ENCODE data around the gene PRSS27. TPM values are rescaled to one million over a fixed set of nuclear protein-coding genes. Genes with fewer than 3 reads are reported as not detected.

Gene PRSS27
- total RNA-seq, 4 donors from 2014 or later: 0.49 to 0.55 TPM; not detected in 2

DNA sequence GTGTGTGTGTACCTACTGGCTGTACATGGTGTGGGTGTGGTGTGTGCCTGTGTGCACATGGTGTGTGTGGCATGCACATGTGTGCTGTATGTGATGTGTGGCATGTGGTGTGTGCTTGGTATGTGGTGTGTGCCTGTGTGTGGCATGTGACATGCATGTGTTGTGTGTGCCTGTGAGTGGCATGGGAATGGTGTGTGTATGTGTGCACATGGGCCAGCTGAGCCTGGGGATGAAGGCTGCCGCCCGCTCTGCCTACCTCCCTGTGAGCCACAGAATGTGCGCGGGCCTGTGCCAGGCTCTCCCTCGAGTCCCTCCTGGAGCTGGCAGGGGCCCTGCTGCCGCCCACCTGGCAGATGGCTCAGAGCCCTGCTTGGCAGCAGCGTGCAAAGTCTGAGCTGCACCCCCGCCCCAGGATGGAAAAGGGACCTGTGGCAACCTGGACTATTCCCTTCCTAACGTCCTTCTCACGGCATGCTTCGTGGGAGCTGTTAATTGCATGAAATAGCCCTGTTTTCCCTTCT lies 9.3 kb downstream of the PRSS27 start:
- no peaks in the 10 kb centered on the region for H3K9me3 ChIP-seq
- H3K27me3 ChIP-seq: peaks cover 0 to 7% (median 2%) of the 10 kb centered on the region in 3 donors
- H3K27ac ChIP-seq: no peak overlapping the region
- DNase-seq: no peak
- TF ChIP-seq POLR2A (IDR thresholded peaks at IDR 0.05): no peak
- TF ChIP-seq, protein P1, sequence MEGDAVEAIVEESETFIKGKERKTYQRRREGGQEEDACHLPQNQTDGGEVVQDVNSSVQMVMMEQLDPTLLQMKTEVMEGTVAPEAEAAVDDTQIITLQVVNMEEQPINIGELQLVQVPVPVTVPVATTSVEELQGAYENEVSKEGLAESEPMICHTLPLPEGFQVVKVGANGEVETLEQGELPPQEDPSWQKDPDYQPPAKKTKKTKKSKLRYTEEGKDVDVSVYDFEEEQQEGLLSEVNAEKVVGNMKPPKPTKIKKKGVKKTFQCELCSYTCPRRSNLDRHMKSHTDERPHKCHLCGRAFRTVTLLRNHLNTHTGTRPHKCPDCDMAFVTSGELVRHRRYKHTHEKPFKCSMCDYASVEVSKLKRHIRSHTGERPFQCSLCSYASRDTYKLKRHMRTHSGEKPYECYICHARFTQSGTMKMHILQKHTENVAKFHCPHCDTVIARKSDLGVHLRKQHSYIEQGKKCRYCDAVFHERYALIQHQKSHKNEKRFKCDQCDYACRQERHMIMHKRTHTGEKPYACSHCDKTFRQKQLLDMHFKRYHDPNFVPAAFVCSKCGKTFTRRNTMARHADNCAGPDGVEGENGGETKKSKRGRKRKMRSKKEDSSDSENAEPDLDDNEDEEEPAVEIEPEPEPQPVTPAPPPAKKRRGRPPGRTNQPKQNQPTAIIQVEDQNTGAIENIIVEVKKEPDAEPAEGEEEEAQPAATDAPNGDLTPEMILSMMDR (IDR thresholded peaks at IDR 0.05 in 4 of 5, conservative IDR thresholded peaks at IDR 0.05 in 1 of 5): no peak
- H3K36me3 ChIP-seq: peaks cover 0 to 31% of the 10 kb centered on the region in 2 donors
- ATAC-seq: no peak
- no peak overlapping the region for H3K4me3 ChIP-seq
- intact Hi-C loops (cut with DNase I; ENCODE audit: low total_unique reads): no loop called here
- H3K4me1 ChIP-seq: no peaks in the 10 kb centered on the region
- in situ Hi-C loops (cut with MboI; ENCODE audit: low sequenced_read_pairs in 4 of 4): no loop called here

DNA sequence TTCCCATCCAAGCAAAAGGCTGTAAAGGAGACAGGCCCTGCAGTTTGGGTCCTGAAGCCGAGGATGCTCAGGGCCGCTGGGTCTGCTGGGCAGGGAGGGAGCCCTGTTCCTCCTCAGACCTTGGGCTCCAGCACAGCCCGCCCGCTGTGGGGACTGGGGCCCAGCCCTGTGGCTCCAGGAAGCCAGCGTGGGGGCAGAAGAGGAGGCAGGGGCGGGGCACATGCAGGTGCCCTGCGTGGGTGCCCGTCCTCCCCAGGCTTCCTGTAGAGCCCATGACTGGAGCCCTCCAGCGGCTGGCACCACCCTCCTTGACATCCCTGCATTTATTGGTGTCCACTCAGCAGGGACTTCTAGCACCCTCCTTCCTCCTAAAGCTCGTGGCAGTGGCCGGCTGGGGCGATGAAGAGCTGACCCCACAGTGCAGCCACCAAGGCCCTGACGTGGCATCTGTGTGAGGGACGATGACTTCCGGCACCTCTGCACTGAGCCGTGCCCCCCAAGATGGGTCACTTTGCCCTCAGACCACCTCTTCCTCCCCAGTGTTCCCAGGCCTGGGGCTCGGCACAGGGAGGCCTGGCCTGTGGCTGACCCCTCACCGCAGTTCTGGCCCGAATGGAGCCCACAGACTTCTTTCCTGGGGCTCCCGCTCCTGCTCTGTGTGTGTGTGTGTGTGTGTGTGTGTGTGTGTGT lies 9.9 kb downstream of the PRSS27 start:
- H3K27ac ChIP-seq: no peak overlapping the region
- DNase-seq: no peak
- H3K27me3 ChIP-seq: peaks cover 0 to under 1% (median 0%) of the 10 kb centered on the region in 3 donors
- intact Hi-C loops (cut with DNase I; ENCODE audit: low total_unique reads) (no loop called here), in situ Hi-C loops (cut with MboI; ENCODE audit: low sequenced_read_pairs in 4 of 4) (no loop called here)
- H3K36me3 ChIP-seq: peaks cover 0 to 31% of the 10 kb centered on the region in 2 donors
- no peak for TF ChIP-seq POLR2A (IDR thresholded peaks at IDR 0.05)
- TF ChIP-seq, protein P1 (IDR thresholded peaks at IDR 0.05 in 4 of 5, conservative IDR thresholded peaks at IDR 0.05 in 1 of 5): no peak
- peaks cover under 1 to 3% of the 10 kb centered on the region in 2 donors for H3K4me1 ChIP-seq
- H3K4me3 ChIP-seq: no peak overlapping the region
- ATAC-seq: no peak
- H3K9me3 ChIP-seq: no peaks in the 10 kb centered on the region

DNA sequence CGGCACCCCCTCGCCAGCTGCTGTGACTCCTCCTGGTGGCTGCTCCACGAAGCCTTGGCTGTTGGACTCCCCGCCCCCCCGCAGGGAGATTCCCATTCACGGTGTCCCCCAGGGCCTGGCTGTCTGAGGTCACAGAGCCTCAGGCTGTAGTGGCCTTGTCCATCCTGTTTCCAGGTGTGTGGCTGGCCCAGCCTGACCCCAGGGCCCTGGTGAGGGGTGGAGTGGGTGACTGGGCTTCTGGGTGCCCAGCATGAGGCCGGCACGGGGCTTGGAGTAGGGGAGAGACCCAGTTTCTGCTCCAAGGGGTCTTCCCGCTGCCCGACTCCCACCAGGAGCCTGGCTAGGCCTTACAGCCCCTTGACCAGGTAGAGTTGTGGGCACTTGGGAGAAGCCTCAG lies 10.4 kb downstream of the PRSS27 start:
- Histone ChIP-seq H3K4me1 (peaks cover 6 to 8% of the 10 kb centered on the region in 2 donors), H3K36me3 (peaks cover 0 to 31% of the 10 kb centered on the region in 2 donors), H3K9me3 (no peaks in the 10 kb centered on the region), H3K27me3 (no peaks in the 10 kb centered on the region), H3K4me3 (no peak overlapping the region), H3K27ac (no peak overlapping the region)
- intact Hi-C loops (cut with DNase I; ENCODE audit: low total_unique reads) (no loop called here), in situ Hi-C loops (cut with MboI; ENCODE audit: low sequenced_read_pairs in 4 of 4) (no loop called here)
- ATAC-seq (no peak), DNase-seq (no peak)
- no peak for TF ChIP-seq POLR2A (IDR thresholded peaks at IDR 0.05)
- TF ChIP-seq, protein P1 (IDR thresholded peaks at IDR 0.05 in 4 of 5, conservative IDR thresholded peaks at IDR 0.05 in 1 of 5): no peak

DNA sequence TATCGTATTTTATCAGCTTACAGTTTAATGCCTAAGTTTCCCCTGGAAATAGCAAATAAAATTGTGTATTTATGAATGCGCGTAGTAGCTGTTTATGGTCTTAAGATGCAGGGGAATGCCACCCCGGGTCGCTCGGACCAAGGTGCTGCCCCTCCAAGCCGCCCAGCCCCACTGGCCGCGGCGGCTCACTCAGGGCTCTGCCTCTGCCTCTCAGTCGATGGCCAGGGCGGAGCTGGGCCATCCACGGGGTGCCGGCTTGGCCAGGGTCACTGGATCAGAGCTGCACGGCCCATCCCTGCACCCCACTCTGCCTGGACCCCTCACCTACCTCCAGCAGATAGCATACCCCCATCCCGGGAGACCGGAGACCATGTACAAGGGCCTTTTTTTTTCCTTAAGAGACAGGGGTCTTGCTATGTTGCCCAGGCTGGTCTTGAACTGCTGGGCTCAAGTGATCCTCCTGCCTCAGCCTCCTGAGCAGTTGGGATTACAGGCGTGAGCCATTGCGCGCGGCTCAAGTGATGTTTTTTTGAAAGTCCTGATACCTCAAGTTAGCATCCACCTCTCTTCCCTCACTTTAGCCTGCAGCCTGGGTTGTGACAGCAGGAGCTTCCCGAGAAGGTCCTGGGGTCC lies 11.0 kb downstream of the PRSS27 start:
- no peak overlapping the region for H3K4me3 ChIP-seq
- no peaks in the 10 kb centered on the region for H3K9me3 ChIP-seq
- peaks cover 0 to 31% of the 10 kb centered on the region in 2 donors for H3K36me3 ChIP-seq
- H3K27ac ChIP-seq: no peak overlapping the region
- intact Hi-C loops (cut with DNase I; ENCODE audit: low total_unique reads): no loop called here
- no peak for DNase-seq
- no peaks in the 10 kb centered on the region for H3K27me3 ChIP-seq
- TF ChIP-seq, protein P1 (IDR thresholded peaks at IDR 0.05 in 4 of 5, conservative IDR thresholded peaks at IDR 0.05 in 1 of 5): no peak
- no peak for TF ChIP-seq POLR2A (IDR thresholded peaks at IDR 0.05)
- ATAC-seq: no peak
- peaks cover 12 to 14% of the 10 kb centered on the region in 2 donors for H3K4me1 ChIP-seq
- in situ Hi-C loops (cut with MboI; ENCODE audit: low sequenced_read_pairs in 4 of 4): no loop called here
